Measurements from ENCODE around the gene THY1. TPM values are rescaled to one million over a fixed set of nuclear protein-coding genes. Genes with fewer than 3 reads are reported as not detected.
A peak's percentile ranks its signal among the peaks of the same experiment; 100 is the strongest.

Gene THY1
- total and polyA plus RNA-seq, 9 of the 15 experiments (the other 6 are each of a cell fraction or from before 2014, with no cell fraction given), result 0.07 to 0.40 (median 0.16) TPM; not detected in 5

DNA sequence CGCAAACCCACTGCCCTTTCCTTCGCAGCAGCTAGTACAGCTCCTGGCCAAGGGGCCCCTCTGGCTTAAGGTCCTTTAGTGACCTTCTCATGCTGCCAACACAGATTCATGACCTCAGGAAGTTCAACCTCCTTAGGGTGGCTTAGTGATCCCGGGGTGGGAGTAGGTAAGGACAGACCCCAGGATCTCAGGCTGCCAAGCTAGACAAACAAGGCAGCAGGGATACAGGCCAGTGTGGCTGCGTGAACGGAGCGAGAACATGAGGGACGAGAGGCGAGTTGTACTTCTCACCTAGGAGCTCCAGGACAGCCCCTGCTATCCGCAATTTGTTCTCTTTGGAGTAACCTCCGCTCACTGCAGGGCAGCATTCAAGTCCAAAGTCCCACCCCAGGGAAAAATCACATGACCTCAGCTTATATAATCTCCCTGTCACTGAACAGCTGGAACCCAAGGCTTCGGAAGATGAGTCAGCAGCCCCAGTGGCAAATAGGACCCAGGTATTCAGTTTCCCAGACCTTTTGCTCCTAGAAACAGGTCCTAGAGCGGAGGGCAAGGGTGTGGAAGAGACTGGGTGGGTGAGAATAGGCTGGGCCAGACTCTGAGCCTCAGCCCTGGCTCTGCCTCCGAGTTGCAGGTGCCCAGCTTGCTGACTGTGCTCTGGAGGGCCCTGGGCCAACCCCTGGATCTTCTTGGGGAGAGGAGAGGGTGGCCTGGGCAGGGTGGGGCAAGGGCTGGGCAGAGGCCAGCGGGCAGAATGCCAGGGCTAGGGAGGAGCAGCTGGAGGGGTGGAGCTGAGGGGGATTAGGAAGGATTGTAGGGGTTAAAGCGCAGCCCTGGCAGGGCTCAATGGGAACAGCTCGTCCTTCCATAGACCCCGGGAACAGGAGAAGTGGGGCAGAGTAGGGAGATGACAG is 54.6 kb downstream of the THY1 start (continued):
- TF ChIP-seq, protein P1, sequence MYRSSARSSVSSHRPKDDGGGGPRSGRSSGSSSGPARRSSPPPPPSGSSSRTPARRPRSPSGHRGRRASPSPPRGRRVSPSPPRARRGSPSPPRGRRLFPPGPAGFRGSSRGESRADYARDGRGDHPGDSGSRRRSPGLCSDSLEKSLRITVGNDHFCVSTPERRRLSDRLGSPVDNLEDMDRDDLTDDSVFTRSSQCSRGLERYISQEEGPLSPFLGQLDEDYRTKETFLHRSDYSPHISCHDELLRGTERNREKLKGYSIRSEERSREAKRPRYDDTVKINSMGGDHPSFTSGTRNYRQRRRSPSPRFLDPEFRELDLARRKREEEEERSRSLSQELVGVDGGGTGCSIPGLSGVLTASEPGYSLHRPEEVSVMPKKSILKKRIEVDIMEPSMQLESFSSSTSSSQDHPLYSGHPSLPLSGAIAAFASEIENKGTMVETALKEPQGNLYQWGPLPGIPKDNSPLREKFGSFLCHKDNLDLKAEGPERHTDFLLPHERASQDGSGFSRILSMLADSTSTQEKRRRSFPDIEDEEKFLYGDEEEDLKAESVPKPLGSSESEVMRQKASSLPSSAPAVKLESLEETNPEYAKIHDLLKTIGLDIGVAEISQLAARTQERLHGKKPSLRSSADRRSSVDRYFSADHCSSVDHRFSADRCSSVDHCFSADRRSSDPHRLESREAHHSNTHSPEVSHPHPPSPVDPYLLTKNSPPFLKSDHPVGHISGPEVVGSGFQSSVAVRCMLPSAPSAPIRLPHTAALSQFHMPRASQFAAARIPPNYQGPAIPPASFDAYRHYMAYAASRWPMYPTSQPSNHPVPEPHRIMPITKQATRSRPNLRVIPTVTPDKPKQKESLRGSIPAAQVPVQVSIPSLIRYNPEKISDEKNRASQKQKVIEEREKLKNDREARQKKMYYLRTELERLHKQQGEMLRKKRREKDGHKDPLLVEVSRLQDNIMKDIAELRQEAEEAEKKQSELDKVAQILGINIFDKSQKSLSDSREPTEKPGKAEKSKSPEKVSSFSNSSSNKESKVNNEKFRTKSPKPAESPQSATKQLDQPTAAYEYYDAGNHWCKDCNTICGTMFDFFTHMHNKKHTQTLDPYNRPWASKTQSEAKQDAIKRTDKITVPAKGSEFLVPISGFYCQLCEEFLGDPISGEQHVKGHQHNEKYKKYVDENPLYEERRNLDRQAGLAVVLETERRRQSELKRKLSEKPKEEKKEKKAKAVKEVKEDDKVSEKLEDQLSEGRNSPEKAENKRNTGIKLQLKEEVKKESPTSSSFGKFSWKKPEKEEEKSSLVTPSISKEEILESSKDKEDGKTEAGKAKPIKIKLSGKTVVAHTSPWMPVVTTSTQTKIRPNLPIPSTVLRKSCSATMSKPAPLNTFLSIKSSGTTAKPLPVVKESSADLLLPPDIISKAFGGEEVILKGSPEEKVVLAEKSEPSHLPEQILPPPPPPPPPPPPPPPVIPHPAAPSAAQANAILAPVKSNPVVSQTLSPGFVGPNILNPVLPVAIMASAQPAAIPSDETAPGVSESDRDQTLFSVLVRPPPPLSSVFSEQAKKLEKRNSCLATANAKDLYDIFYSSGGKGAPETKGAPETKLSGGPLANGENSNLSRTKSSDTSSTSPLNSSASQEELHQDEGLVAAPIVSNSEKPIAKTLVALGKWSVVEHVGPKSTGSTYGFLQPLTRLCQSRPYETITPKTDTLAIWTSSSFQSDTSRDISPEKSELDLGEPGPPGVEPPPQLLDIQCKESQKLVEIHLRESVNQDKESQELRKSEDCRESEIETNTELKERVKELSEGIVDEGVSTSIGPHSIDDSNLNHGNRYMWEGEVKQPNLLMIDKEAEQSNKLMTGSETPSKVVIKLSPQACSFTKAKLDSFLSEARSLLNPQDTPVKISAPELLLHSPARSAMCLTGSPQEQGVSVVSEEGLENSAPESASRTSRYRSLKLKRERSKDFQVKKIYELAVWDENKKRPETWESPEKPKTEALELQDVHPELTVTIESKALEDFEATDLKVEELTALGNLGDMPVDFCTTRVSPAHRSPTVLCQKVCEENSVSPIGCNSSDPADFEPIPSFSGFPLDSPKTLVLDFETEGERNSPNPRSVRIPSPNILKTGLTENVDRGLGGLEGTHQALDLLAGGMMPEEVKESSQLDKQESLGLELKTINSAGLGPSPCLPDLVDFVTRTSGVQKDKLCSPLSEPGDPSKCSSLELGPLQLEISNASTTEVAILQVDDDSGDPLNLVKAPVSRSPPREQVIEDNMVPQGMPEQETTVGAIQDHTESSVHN (IDR thresholded peaks at IDR 0.05; ENCODE audit: borderline replicate concordance in 1 of 2, low read depth in 1 of 2), result peak in 1 of 2 experiments; percentile 89; a peak in 2 of 4 replicates
- TF ChIP-seq ZBED1 (IDR thresholded peaks at IDR 0.05), result no peak
- peak; percentile 31; the same call in 1 of the 2 replicates for TF ChIP-seq JUN (IDR thresholded peaks at IDR 0.05; ENCODE audit: borderline replicate concordance, low read depth, low read length)
- TF ChIP-seq JUN (CRISPR knock-in tag; IDR thresholded peaks at IDR 0.05; ENCODE audit: borderline replicate concordance), result no peak
- TF ChIP-seq BRD9 (IDR thresholded peaks at IDR 0.05; ENCODE audit: low read depth, partially characterized antibody), result no peak
- no peak for TF ChIP-seq FIP1L1 (IDR thresholded peaks at IDR 0.05; ENCODE audit: low read depth, low read length, poor library complexity, severe bottlenecking)
- TF ChIP-seq, protein P2, sequence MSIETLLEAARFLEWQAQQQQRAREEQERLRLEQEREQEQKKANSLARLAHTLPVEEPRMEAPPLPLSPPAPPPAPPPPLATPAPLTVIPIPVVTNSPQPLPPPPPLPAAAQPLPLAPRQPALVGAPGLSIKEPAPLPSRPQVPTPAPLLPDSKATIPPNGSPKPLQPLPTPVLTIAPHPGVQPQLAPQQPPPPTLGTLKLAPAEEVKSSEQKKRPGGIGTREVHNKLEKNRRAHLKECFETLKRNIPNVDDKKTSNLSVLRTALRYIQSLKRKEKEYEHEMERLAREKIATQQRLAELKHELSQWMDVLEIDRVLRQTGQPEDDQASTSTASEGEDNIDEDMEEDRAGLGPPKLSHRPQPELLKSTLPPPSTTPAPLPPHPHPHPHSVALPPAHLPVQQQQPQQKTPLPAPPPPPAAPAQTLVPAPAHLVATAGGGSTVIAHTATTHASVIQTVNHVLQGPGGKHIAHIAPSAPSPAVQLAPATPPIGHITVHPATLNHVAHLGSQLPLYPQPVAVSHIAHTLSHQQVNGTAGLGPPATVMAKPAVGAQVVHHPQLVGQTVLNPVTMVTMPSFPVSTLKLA (conservative IDR thresholded peaks at IDR 0.05), result peak in 1 of 2 experiments; percentile 53; a peak in 2 of 4 replicates
- TF ChIP-seq ZNF263 (CRISPR knock-in tag; IDR thresholded peaks at IDR 0.05; ENCODE audit: borderline replicate concordance), result no peak
- TF ChIP-seq NFE2 (IDR thresholded peaks at IDR 0.05; ENCODE audit: low read depth), result peak; percentile 93
- TF ChIP-seq HDAC2 (IDR thresholded peaks at IDR 0.05), result 0 out of 2 replicates have a peak, but pooled peaks have one; percentile 76
- TF ChIP-seq EWSR1 (IDR thresholded peaks at IDR 0.05; ENCODE audit: borderline replicate concordance, low read depth, partially characterized antibody), result no peak
- 0 out of 2 replicates have a peak, but pooled peaks have one; percentile 37 for TF ChIP-seq GATAD2A (IDR thresholded peaks at IDR 0.05)
- TF ChIP-seq DACH1 (IDR thresholded peaks at IDR 0.05; ENCODE audit: partially characterized antibody), result peak; percentile 97
- peak; percentile 80 for TF ChIP-seq MAFK (IDR thresholded peaks at IDR 0.05; ENCODE audit: low read length)
- TF ChIP-seq MTA1 (IDR thresholded peaks at IDR 0.05; ENCODE audit: borderline replicate concordance), result peak; percentile 46; the same call in 1 of the 2 replicates
- no peak for TF ChIP-seq BCL6 (CRISPR knock-in tag; IDR thresholded peaks at IDR 0.05)
